G401.6 (cell line): ENCODE measurements around the gene MTG1.
"Not testable (repeated sequence)": the region's sequence is repeated elsewhere in the genome, so short reads cannot be mapped to it uniquely, and the experiment has no call there.

ENCODE experiments used
- FAIRE-seq: peaks from 2 replicates; lab custom pipeline; 2012; peaks lifted over from hg19 to GRCh38; lab: Jason Lieb, UNC

The MTG1 gene

GRCh38 chr10:133400624-133401424, 6.9 kb downstream of the MTG1 start:
- no peak for FAIRE-seq

GRCh38 chr10:133401500-133401899, 7.5 kb downstream of the MTG1 start:
- no peak for FAIRE-seq

- FAIRE-seq, result no peak
These were observed 8.2 kb downstream of the MTG1 start for GRCh38 chr10:133401981-133402725.

- no peak for FAIRE-seq
These were observed 9.4 kb downstream of the MTG1 start for GRCh38 chr10:133403359-133403758.

GRCh38 chr10:133403784-133404183, 9.8 kb downstream of the MTG1 start:
- no peak for FAIRE-seq

DNA sequence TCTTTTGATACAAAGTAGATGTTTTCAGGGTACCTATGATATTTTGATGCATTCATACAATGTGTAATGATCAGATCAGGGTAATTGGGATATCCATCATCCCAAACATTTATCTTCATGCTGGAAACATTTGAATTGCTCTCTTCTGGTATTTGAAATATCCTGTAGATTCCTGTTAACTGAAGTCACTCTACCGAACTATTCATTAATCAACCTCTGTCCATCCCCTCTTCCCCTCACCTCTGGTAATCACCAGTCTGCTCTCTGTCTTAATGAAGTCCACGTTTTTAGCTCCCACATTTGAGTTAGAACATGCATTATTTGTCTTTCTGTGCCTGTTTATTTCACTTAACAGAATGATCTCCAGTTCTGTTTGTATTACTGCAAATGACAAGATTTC, 11.3 kb downstream of the MTG1 start:
- no peak for FAIRE-seq

GRCh38 chr10:133405844-133406527, 12.0 kb downstream of the MTG1 start:
- FAIRE-seq, result no peak

- no peak for FAIRE-seq
These were observed 17.8 kb downstream of the MTG1 start for GRCh38 chr10:133411523-133412380.

DNA sequence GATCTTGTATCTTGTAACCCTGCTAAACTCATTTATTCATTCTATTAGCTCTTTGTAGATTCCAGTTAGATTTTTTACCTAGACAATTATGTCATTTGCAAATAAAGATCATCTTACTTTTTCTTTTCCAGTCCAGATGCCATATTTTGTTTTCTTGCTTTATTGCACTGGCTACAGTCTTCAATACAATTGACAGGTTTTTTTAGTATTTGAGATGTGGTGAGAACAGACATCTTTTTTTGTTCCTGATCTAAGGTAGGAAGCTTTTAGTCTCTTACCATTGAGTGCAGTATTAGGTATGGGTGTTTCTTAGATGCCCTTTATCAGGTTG, 18.4 kb downstream of the MTG1 start:
- no peak for FAIRE-seq

- not testable (repeated sequence) for FAIRE-seq
These were observed 20.4 kb downstream of the MTG1 start for GRCh38 chr10:133414401-133414800.

DNA sequence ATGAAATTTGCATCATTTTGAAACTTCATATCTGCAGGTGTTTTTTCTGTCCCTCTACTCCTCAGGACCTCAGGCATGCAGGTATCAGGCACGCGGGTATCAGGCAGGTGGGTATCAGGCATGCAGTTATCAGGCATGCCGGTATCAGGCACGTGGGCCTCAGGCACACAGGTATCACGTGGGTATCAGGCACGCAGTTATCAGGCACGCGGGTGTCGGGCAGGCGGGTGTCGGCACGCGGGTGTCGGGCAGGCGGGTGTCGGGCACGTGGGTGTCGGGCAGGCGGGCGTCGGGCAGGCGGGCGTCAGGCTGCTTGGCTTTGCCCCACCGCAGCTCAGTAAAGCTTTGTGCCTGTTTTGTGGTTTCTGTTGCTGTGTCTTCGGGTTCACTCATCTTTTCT, 21.8 kb downstream of the MTG1 start:
- FAIRE-seq, result no peak

- no peak for FAIRE-seq
These were observed 24.5 kb downstream of the MTG1 start for GRCh38 chr10:133418289-133418993.

GRCh38 chr10:133419211-133419950, 25.4 kb downstream of the MTG1 start:
- FAIRE-seq, result no peak

DNA sequence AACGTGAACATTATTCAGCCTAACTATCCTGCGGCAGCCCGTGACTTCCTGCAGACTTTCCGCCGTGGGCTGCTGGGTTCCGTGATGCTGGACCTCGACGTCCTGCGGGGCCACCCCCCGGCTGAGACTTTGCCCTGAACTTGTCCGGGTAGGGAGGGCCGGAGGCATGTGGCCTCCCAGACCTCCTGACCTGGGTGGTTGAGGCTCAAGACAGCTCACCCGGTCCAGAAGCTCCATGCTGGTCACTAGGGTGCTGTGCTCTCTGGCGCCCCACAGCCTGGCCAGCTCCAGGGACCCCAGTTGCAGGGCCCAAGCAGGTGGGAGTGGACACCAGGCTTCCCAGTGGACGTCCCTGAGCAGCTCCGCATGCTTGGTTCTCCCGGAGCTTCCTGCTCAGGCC, 26.1 kb downstream of the MTG1 start:
- FAIRE-seq, result no peak

DNA sequence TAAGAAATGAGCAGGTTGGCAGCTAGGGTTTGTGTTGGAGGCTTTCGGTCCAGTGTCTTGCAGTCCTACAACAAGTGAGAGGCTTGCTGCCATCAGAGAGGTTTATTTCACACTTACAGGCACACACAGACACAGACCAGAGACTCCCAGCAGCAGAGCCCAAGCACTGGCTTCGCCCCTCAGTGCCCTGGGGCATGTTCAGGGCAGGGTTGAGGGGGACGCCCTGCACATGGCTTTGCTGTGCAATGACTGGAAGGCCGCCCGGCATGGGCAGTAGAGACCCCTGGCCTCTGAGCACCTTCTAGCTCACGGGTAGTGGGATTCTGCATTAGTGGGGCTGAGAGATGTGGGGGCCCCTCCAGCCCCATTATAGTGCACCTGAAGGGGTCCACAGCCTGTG, 26.6 kb downstream of the MTG1 start:
- no peak for FAIRE-seq

GRCh38 chr10:133421336-133422222, 27.6 kb downstream of the MTG1 start:
- no peak for FAIRE-seq

DNA sequence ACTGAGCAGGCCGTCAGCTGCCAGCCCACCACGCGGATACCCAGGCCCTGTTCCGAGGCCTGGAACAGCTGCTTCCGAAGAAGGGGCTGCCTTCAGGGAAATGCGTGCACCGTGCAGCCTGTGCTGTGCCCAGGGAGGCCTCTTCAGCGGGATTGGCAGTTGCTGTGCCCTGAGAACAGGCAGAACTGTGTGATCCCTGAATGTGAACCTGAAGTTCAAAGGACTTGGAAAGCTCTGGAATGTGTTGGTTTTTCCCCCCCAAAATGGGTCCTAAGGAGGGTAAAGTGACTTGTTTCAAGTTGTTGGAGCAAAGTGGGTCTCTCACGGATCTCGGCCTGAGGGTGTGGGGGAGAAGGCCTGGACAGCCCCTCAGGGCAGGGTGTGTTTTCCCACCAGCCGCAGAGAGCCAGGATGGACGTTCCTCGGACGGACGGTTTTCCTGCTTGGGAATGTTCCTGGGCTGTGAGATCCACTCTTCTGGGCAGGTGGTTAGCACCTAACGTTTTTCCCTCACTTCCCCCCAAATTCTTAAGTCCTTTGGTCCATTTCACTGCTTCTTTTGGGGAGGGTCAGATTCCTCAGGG, 28.4 kb downstream of the MTG1 start:
- no peak for FAIRE-seq

DNA sequence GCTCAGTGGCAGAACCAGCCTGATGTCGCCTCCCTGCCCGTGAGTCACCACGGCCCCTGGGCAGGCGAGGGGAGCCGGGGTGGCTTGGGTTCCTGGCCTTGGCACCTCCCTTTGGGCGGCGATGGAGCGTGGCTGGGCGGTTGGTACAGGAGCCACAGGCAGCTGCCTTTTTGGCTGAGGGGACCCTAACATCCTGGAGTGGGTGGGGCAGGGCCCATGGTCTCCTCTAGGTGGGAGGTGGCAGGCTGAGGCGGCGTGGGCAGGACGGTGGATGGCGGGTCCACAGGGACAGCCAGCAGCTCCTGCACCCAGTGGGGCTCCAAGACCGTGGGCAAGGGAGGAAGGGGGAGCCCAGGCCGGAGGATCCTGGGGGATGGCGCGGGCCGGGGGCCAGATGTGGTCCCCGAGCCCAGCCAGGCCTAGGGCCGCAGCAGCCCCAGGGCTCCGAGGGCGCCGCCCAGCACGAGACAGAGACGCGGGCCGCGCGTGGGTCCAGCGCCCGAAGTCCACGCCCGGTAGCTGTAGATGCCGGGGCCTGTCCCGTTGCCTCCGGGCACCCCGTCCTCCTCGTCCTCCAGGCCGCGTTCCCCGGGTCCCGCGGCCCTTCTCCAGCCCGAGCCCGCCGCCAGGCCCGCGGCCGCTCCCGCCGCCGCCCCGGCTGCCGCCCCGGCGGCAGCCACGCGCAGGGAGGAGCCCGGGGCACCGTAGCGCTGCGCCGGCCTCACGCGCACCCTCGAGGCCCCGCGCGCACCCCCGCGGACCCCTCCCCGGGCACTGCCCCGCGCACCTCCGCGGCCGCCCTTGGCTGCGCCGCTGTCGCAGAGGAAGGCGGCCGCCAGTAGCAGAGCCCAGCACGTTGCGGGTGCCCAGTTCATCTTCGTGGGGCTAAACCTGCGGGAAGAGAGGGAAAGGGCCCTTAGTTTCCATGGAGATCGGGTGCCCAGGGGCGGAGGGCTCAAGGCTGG, 29.1 kb downstream of the MTG1 start:
- FAIRE-seq, result no peak
